ENCODE results near the gene IVD. TPM values are rescaled to one million over a fixed set of nuclear protein-coding genes. Genes with fewer than 3 reads are reported as not detected.

The IVD gene
- total and polyA plus RNA-seq, 2 of the 4 experiments (the other 2 are of a cell fraction): 31.7 to 41.1 TPM

DNA sequence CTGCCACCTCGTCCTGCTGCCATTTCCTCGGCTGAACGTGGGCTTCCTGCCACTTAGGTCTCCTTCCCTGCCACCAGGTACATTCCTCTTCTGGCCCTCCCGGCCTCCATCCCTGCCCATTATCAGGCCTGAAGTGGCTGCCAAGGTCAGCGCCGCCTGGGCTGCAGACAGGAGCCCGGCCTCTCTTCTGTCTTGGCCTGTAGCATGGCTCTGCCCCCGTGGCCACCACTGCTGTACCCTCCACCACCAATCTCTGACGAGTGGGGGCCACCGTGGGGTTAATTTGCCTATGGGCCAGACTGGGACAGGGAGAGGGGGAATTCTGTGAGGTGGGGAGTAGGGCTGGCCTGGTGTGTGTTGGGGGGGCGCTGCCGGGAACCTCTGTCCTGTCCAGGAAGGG, 33.1 kb downstream of the IVD start (continued):
- no peak for TF ChIP-seq ELK1 (IDR thresholded peaks at IDR 0.05; ENCODE audit: borderline replicate concordance, low read depth, low read length)
- TF ChIP-seq CHD1 (IDR thresholded peaks at IDR 0.05; ENCODE audit: low read depth, low read length): no peak
- TF ChIP-seq NFE2L2 (IDR thresholded peaks at IDR 0.05; ENCODE audit: low read depth, low read length): no peak

GRCh38 chr15:40439461-40439959, 33.9 kb downstream of the IVD start:
- Histone ChIP-seq H3K79me1 (ENCODE audit: low read depth in 1 of 2, low read length in 2 of 2) (peaks cover under 1 to 22% of the 10 kb centered on the region in 2 experiments), H2BK15ac (ENCODE audit: low read depth, low read length) (no peak overlapping the region), H2AFZ (replicated peaks; ENCODE audit: low read length, poor library complexity) (peak overlapping the region; percentile 87), H3K23ac (ENCODE audit: low read depth, low read length) (no peak overlapping the region), H3K27ac (ENCODE audit: insufficient read depth, low read length) (no peak overlapping the region), H2AK5ac (ENCODE audit: low read depth, low read length) (no peak overlapping the region), H3K14ac (replicated peaks; ENCODE audit: low read depth, low read length) (peak overlapping the region; percentile 49; the same call in 1 of the 2 replicates), H3K18ac (ENCODE audit: low read depth, low read length) (no peak overlapping the region; the same call in 1 of the 2 replicates), H4K8ac (ENCODE audit: low read depth in 2 of 2, low read length in 2 of 2) (peak overlapping the region; percentile 64 to 65; a peak in 2 of 4 replicates), H4K5ac (ENCODE audit: low read depth, low read length) (peak overlapping the region; percentile 36; the same call in 1 of the 2 replicates), H3K9me1 (ENCODE audit: insufficient read depth, low read length) (peaks cover 9% of the 10 kb centered on the region; the same call in 1 of the 2 replicates), H3K27me3 (ENCODE audit: control insufficient read depth, insufficient read depth, low read length) (peaks cover 58% of the 10 kb centered on the region), H3K4ac (ENCODE audit: low read depth, low read length) (peak overlapping the region; percentile 68), H3K56ac (ENCODE audit: extremely low read depth, insufficient read depth, low read length) (no peak overlapping the region), H3K9me3 (ENCODE audit: control insufficient read depth, insufficient read depth, low read length) (no peaks in the 10 kb centered on the region), H2BK5ac (ENCODE audit: low read depth, low read length, poor library complexity, severe bottlenecking) (no peak overlapping the region), H2AK9ac (replicated peaks; ENCODE audit: low read depth, low read length, poor library complexity) (peak overlapping the region; percentile 47), H3K4me3 (ENCODE audit: insufficient read depth, low read depth, low read length) (peak overlapping the region; percentile 49), H4K91ac (ENCODE audit: insufficient read depth, low read depth, low read length) (no peak overlapping the region), H3K4me1 (ENCODE audit: control insufficient read depth, insufficient read depth, low read length) (peaks cover 16% of the 10 kb centered on the region), H3K4me2 (ENCODE audit: low read depth, low read length) (peak overlapping the region; percentile 92), H3K36me3 (ENCODE audit: control insufficient read depth, insufficient read depth, low read length) (no peaks in the 10 kb centered on the region), H2BK20ac (ENCODE audit: low read depth, low read length) (no peak overlapping the region), H2BK120ac (ENCODE audit: low read depth, low read length) (no peak overlapping the region), H4K20me1 (ENCODE audit: insufficient read depth, low read length) (peaks cover 27% of the 10 kb centered on the region), H3K9ac (ENCODE audit: low read depth, low read length) (peak overlapping the region; percentile 62)
- ChIA-PET CTCF (interaction anchor here (0.6 to 1.0 kb wide), 3 partner anchors 10 to 85 kb away, joined by 3 to 4 read pairs (median 3); no protein-coding TSS in a partner anchor), POLR2A (ENCODE audit: unreplicated experiment) (no interaction called here)
- in situ Hi-C loops (cut with MboI; ENCODE audit: low sequenced_read_pairs): no loop called here
- TF ChIP-seq CHD1 (IDR thresholded peaks at IDR 0.05; ENCODE audit: low read depth, low read length) (no peak), RFX5 (IDR thresholded peaks at IDR 0.05; ENCODE audit: low read depth, low read length) (no peak), RAD21 (IDR thresholded peaks at IDR 0.05; ENCODE audit: low read length) (no peak), MAFK (IDR thresholded peaks at IDR 0.05; ENCODE audit: low read depth, low read length) (no peak), FOS (IDR thresholded peaks at IDR 0.05; ENCODE audit: low read depth, low read length) (no peak), MAZ (IDR thresholded peaks at IDR 0.05; ENCODE audit: borderline replicate concordance, low read depth, low read length) (no peak; the same call in 1 of the 2 replicates), RCOR1 (IDR thresholded peaks at IDR 0.05; ENCODE audit: insufficient replicate concordance, low read length) (no peak), POLR2A (IDR thresholded peaks at IDR 0.05; ENCODE audit: low read depth, low read length) (no peak), NFE2L2 (IDR thresholded peaks at IDR 0.05; ENCODE audit: low read depth, low read length) (no peak)
- TF ChIP-seq, protein P1, sequence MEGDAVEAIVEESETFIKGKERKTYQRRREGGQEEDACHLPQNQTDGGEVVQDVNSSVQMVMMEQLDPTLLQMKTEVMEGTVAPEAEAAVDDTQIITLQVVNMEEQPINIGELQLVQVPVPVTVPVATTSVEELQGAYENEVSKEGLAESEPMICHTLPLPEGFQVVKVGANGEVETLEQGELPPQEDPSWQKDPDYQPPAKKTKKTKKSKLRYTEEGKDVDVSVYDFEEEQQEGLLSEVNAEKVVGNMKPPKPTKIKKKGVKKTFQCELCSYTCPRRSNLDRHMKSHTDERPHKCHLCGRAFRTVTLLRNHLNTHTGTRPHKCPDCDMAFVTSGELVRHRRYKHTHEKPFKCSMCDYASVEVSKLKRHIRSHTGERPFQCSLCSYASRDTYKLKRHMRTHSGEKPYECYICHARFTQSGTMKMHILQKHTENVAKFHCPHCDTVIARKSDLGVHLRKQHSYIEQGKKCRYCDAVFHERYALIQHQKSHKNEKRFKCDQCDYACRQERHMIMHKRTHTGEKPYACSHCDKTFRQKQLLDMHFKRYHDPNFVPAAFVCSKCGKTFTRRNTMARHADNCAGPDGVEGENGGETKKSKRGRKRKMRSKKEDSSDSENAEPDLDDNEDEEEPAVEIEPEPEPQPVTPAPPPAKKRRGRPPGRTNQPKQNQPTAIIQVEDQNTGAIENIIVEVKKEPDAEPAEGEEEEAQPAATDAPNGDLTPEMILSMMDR (conservative IDR thresholded peaks at IDR 0.05; ENCODE audit: low read depth, low read length): no peak
- intact Hi-C loops (cut with micrococcal nuclease): no loop called here
- no peak for ATAC-seq (ENCODE audit: low read depth)
- 0% methylated on average over 1 of the region's 15 CpGs; no CpG with 5 or more reads in 1 of the 2 experiments for WGBS, 2 experiments (ENCODE audit: extremely low coverage in 2 of 2, insufficient read length in 1 of 2)
- DNase-seq: no peak
- no TSS peak for BruUV-seq (replicated peaks)
- dilution Hi-C loops (cut with HindIII; ENCODE audit: low sequenced_read_pairs, unreplicated experiment): no loop called here

All from IMR-90 (cell line).